Amniotic epithelial cell (primary cell): Measurements from ENCODE around the gene ASCC2.

Experiments used
- DNase-seq: peaks from one replicate; pipeline ENCODE4 v3.0.0-alpha.2; 2010; ENCODE audit warnings: low read depth

Gene ASCC2

DNA sequence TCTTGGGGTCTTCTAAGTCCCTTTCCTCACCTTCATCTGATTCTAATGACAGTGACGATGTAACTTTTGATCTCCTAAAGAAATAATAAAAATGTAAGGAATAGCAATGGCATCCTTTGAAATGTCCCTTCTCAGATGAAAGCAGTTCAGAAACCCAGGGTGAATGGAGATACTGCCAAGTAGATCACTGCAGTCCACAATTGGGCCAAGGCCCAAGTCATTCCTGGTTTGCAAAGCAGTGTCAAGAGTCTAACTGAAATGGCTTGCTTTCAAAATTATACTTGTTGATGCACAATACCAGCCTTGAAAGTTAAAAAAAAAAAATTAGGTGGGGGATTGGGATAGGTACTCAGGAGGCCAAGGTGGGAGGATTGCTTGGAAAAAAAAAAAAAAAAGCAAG is 20.4 kb downstream of the ASCC2 start:
- DNase-seq: no peak

DNA sequence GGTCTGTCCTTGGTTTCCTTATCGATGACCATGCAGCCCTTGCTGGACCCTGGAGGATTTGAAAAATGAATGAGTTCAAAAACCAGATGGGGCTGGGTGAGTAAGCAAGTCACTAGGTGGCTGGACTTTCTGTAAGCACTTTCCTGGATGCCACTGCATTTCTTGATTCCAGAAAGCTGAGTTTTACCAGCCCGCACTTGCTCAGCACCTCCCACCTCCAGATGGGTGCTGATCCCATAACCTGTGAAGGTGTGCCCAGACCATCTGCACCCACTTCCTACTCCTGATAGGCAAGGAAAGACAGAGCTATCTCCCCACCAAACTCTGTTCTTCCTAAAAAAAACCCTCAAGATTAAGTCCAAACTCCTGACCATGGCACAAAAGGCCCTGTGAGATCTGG is 21.1 kb downstream of the ASCC2 start:
- DNase-seq: no peak

DNA sequence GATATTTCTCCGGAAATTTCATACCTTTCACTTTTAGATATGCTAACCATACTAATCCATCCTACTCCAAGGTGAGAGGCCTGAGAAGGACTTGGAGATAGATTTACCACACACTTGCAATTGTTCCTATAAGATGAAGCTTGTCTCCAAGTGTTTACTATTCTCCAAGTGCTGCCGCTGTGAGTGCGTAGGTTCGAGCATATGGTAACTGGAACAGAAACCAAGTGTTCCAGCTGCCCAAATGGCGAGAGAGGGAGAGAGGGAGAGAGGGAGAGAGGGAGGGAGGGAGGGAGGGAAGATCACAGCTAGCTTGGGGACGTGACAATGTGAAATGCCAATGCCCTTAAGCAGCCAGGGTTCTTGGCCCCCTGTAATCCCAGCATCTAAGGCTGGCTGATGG is 21.5 kb downstream of the ASCC2 start:
- DNase-seq: no peak

- DNase-seq: no peak
Observed at GRCh38 chr22:29816128-29816527, 21.9 kb downstream of the ASCC2 start.

GRCh38 chr22:29815580-29815979 is 22.5 kb downstream of the ASCC2 start:
- DNase-seq: no peak

- no peak for DNase-seq
Observed at GRCh38 chr22:29814003-29814402, 24.1 kb downstream of the ASCC2 start.

DNA sequence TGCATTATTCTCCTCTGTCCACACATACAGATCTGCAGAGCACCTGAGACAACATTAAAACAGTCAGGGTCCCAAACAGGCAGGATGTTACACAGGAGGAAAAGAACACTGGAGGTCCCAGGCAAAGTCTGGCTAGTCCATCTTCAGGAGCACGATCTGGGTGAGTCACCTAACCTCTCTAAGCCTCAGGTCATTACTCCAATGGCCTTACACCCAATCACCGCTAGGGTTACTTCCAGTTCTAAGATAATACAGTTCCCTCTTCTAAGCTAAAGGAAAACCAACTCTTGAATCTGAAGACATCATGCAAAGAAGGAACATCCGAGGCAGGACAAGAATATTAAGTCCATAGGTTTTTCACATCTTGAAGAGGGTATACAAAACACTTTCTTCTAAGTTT is 24.5 kb downstream of the ASCC2 start:
- peak; percentile 79 for DNase-seq

DNA sequence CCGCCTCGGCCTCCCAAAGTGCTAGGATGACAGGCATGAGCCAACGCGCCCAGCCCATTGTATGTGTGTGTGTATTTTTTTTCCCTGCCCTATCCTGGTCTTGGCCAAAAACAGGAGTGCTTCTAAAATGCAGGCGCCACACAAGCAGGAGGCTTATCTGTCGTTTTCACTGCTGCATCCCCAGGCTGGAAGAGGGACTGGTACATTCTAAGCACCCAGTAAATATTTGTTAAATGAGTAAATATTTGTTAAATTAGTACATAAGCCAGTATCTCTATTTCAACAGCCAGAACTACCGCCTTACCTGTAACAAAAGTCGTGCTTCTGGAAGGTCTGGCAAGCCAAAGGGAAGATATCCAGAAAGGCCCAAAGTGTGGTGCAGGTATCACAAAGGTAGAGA is 24.9 kb downstream of the ASCC2 start:
- DNase-seq: no peak

GRCh38 chr22:29811377-29811776 is 26.7 kb downstream of the ASCC2 start:
- no peak for DNase-seq

- DNase-seq: no peak
Observed at GRCh38 chr22:29810216-29810615, 27.9 kb downstream of the ASCC2 start.

- no peak for DNase-seq
Observed at GRCh38 chr22:29806196-29806595, 31.9 kb downstream of the ASCC2 start.

GRCh38 chr22:29804985-29805384 is 33.1 kb downstream of the ASCC2 start:
- DNase-seq: no peak

GRCh38 chr22:29803190-29803589 is 34.9 kb downstream of the ASCC2 start:
- DNase-seq: no peak

DNA sequence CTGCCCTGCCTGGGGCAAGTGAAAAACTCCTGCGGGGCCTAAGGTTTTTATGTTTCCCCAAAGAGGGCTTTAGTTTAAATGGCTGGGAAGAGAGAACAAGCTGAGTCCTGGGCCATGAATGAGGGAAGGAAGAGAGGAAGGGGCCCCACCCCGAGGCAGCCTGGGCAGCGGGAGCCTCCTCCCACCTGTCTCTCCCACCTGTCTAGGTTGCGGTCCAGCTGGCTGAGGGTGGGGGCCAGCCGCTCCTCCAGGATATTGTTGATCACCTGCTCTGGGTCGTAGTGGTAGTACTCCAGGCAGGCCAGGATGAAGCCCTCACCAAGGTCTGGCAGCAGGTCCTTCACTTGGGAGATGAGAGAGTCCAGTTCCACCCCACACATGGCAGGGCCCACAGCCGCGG is 36.3 kb downstream of the ASCC2 start:
- DNase-seq: no peak

GRCh38 chr22:29801153-29801552 is 36.9 kb downstream of the ASCC2 start:
- DNase-seq: peak; percentile 89

- peak; percentile 97 for DNase-seq
Observed at GRCh38 chr22:29799217-29799680, 38.8 kb downstream of the ASCC2 start.

GRCh38 chr22:29798801-29799200 is 39.3 kb downstream of the ASCC2 start:
- no peak for DNase-seq

- no peak for DNase-seq
Observed at GRCh38 chr22:29798318-29798717, 39.8 kb downstream of the ASCC2 start.

- no peak for DNase-seq
Observed at GRCh38 chr22:29797351-29797750, 40.7 kb downstream of the ASCC2 start.

DNA sequence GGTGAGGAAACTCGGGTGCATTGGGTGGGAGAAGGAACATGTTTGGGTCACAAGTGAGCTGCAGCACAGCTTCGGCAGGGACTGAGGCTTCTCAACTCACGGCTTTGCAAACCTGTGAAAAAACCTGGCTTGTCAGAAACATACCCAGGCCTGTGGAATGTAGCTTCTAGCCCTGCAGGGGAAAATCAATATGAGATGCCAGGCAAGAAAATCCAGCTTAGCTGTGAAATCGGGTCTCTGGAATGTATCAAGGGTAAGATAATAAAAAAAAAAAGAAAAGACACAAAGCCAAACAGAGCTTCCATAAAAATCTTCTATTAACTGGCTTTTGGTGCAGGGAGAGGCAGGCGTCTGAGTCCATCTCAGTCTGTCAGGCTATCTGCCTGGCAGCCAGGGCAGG is 42.4 kb downstream of the ASCC2 start:
- DNase-seq: no peak

GRCh38 chr22:29793396-29793795 is 44.7 kb downstream of the ASCC2 start:
- no peak for DNase-seq

GRCh38 chr22:29790061-29790460 is 48.0 kb downstream of the ASCC2 start:
- DNase-seq: no peak

- DNase-seq: no peak
Observed at GRCh38 chr22:29788339-29789279, 49.5 kb downstream of the ASCC2 start.
